Measurements from ENCODE around the gene MLLT10.

Gene MLLT10

GRCh38 chr10:21510241-21511094 lies 23.6 kb upstream of the MLLT10 start:
- no peak for DNase-seq (ENCODE audit: low read depth, low spot score)
- H3K36me3 ChIP-seq (ENCODE audit: insufficient read depth, insufficient read length, low read length), result no peaks in the 10 kb centered on the region
- H3K9me3 ChIP-seq (ENCODE audit: insufficient read depth, low read length), result no peaks in the 10 kb centered on the region
- H3K4me1 ChIP-seq (ENCODE audit: insufficient read depth, insufficient read length), result no peaks in the 10 kb centered on the region
- H3K27me3 ChIP-seq (ENCODE audit: insufficient read depth, insufficient read length), result peaks cover 17% of the 10 kb centered on the region
- H3K9ac ChIP-seq (ENCODE audit: insufficient read length, low read depth), result peak overlapping the region; percentile 88
- no peak for TF ChIP-seq SUZ12 (IDR thresholded peaks at IDR 0.05; ENCODE audit: extremely low read depth, insufficient read depth, insufficient read length)
- no peak for TF ChIP-seq ZNF274 (IDR thresholded peaks at IDR 0.05; ENCODE audit: low read depth, low read length)
- TF ChIP-seq YY1 (IDR thresholded peaks at IDR 0.05; ENCODE audit: insufficient read depth, insufficient read length), result no peak
- H3K4me3 ChIP-seq (ENCODE audit: insufficient read length, low read depth), result peak overlapping the region; percentile 59

GRCh38 chr10:21511095-21511570 lies 22.9 kb upstream of the MLLT10 start:
- Histone ChIP-seq H3K9ac (ENCODE audit: insufficient read length, low read depth) (peak overlapping the region; percentile 58), H3K4me1 (ENCODE audit: insufficient read depth, insufficient read length) (no peaks in the 10 kb centered on the region), H3K9me3 (ENCODE audit: insufficient read depth, low read length) (no peaks in the 10 kb centered on the region), H3K4me3 (ENCODE audit: insufficient read length, low read depth) (peak overlapping the region; percentile 59), H3K27me3 (ENCODE audit: insufficient read depth, insufficient read length) (peaks cover 17% of the 10 kb centered on the region), H3K36me3 (ENCODE audit: insufficient read depth, insufficient read length, low read length) (no peaks in the 10 kb centered on the region)
- TF ChIP-seq ZNF274 (IDR thresholded peaks at IDR 0.05; ENCODE audit: low read depth, low read length) (no peak), YY1 (IDR thresholded peaks at IDR 0.05; ENCODE audit: insufficient read depth, insufficient read length) (no peak), SUZ12 (IDR thresholded peaks at IDR 0.05; ENCODE audit: extremely low read depth, insufficient read depth, insufficient read length) (no peak)
- DNase-seq (ENCODE audit: low read depth, low spot score), result no peak

- H3K9me3 ChIP-seq (ENCODE audit: insufficient read depth, low read length), result no peaks in the 10 kb centered on the region
- H3K36me3 ChIP-seq (ENCODE audit: insufficient read depth, insufficient read length, low read length), result no peaks in the 10 kb centered on the region
- no peak overlapping the region for H3K4me3 ChIP-seq (ENCODE audit: insufficient read length, low read depth)
- TF ChIP-seq SUZ12 (IDR thresholded peaks at IDR 0.05; ENCODE audit: extremely low read depth, insufficient read depth, insufficient read length), result no peak
- no peak for TF ChIP-seq YY1 (IDR thresholded peaks at IDR 0.05; ENCODE audit: insufficient read depth, insufficient read length)
- no peak for TF ChIP-seq ZNF274 (IDR thresholded peaks at IDR 0.05; ENCODE audit: low read depth, low read length)
- peak overlapping the region; percentile 3 for H3K9ac ChIP-seq (ENCODE audit: insufficient read length, low read depth)
- H3K27me3 ChIP-seq (ENCODE audit: insufficient read depth, insufficient read length), result peaks cover 8% of the 10 kb centered on the region
- no peaks in the 10 kb centered on the region for H3K4me1 ChIP-seq (ENCODE audit: insufficient read depth, insufficient read length)
- DNase-seq (ENCODE audit: low read depth, low spot score), result no peak
Measured at GRCh38 chr10:21511946-21512572, 22.0 kb upstream of the MLLT10 start.

- Histone ChIP-seq H3K9me3 (ENCODE audit: insufficient read depth, low read length) (no peaks in the 10 kb centered on the region), H3K4me3 (ENCODE audit: insufficient read length, low read depth) (no peak overlapping the region), H3K9ac (ENCODE audit: insufficient read length, low read depth) (no peak overlapping the region), H3K4me1 (ENCODE audit: insufficient read depth, insufficient read length) (no peaks in the 10 kb centered on the region), H3K27me3 (ENCODE audit: insufficient read depth, insufficient read length) (peaks cover under 1% of the 10 kb centered on the region), H3K36me3 (ENCODE audit: insufficient read depth, insufficient read length, low read length) (no peaks in the 10 kb centered on the region)
- no peak for TF ChIP-seq SUZ12 (IDR thresholded peaks at IDR 0.05; ENCODE audit: extremely low read depth, insufficient read depth, insufficient read length)
- DNase-seq (ENCODE audit: low read depth, low spot score), result no peak
Measured at GRCh38 chr10:21512573-21513404, 21.2 kb upstream of the MLLT10 start.

GRCh38 chr10:21513405-21513788 lies 20.6 kb upstream of the MLLT10 start:
- TF ChIP-seq ZNF274 (IDR thresholded peaks at IDR 0.05; ENCODE audit: low read depth, low read length) (no peak), YY1 (IDR thresholded peaks at IDR 0.05; ENCODE audit: insufficient read depth, insufficient read length) (no peak), SUZ12 (IDR thresholded peaks at IDR 0.05; ENCODE audit: extremely low read depth, insufficient read depth, insufficient read length) (no peak)
- DNase-seq (ENCODE audit: low read depth, low spot score), result no peak
- Histone ChIP-seq H3K9me3 (ENCODE audit: insufficient read depth, low read length) (no peaks in the 10 kb centered on the region), H3K4me1 (ENCODE audit: insufficient read depth, insufficient read length) (no peaks in the 10 kb centered on the region), H3K27me3 (ENCODE audit: insufficient read depth, insufficient read length) (no peaks in the 10 kb centered on the region), H3K9ac (ENCODE audit: insufficient read length, low read depth) (no peak overlapping the region), H3K36me3 (ENCODE audit: insufficient read depth, insufficient read length, low read length) (no peaks in the 10 kb centered on the region), H3K4me3 (ENCODE audit: insufficient read length, low read depth) (no peak overlapping the region)

GRCh38 chr10:21514129-21514817 lies 19.8 kb upstream of the MLLT10 start:
- Histone ChIP-seq H3K4me3 (ENCODE audit: insufficient read length, low read depth) (peak overlapping the region; percentile 25), H3K9ac (ENCODE audit: insufficient read length, low read depth) (no peak overlapping the region)
- TF ChIP-seq ZNF274 (IDR thresholded peaks at IDR 0.05; ENCODE audit: low read depth, low read length) (no peak), SUZ12 (IDR thresholded peaks at IDR 0.05; ENCODE audit: extremely low read depth, insufficient read depth, insufficient read length) (no peak)

More at GRCh38 chr10:21514129-21514817, 19.8 kb upstream of the MLLT10 start:
- H3K36me3 ChIP-seq (ENCODE audit: insufficient read depth, insufficient read length, low read length), result no peaks in the 10 kb centered on the region
- no peaks in the 10 kb centered on the region for H3K27me3 ChIP-seq (ENCODE audit: insufficient read depth, insufficient read length)
- DNase-seq (ENCODE audit: low read depth, low spot score), result no peak
- H3K9me3 ChIP-seq (ENCODE audit: insufficient read depth, low read length), result no peaks in the 10 kb centered on the region
- H3K4me1 ChIP-seq (ENCODE audit: insufficient read depth, insufficient read length), result no peaks in the 10 kb centered on the region

All from NT2/D1 (cell line).